Measurements from ENCODE around the gene FXR1.
A peak's percentile ranks its signal among the peaks of the same experiment; 100 is the strongest.
"Not testable (repeated sequence)": the region's sequence is repeated elsewhere in the genome, so short reads cannot be mapped to it uniquely, and the experiment has no call there.

The FXR1 gene

DNA sequence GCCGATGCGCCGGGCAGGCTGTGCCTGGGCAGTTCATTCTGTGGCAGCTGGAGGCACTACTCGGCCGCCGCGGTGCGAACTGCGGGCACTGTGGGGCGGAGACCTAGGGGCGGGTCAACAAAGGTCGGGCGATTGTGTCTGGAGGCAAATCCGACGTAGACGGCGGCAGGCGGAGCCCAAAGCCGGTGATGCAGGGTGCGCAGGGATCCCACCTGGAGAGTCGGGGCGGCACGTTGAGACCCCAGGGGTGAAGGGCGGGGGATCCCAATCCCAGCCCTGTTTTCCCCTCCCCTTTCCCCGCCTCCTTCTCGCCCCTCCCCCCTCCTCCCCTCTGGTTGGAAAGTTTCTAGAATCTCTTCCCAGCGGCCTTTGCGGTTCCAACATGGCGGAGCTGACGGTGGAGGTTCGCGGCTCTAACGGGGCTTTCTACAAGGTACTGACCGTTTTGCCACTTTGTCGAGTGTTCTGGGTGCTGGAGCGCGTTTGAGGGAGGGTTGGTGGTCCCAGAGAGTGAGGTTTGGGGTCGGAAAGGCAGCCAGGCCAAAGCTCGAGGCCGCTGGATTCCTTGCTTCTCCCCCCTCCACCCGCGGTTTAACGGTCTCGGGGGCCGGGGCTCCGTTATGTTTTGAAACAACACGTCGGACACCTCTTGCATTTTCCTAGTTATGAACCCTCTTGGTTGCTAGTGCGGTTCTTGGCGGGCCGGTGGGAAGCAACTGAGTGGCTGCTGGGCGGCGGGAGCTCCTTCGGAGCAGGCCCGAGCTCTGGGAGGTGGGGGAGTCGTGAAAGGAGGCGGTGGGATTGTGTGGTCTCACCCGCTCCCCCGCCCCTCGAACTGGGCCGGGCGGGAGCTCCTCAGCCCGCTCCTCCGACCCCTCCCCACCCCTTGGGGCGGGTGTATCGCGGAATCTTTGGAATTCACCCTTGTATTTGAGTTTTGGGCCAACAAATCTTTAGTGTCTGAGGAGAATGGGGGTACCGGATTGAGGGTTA lies at the start of gene FXR1:
Gene FXR1, plus strand, starts transcription at position 367 of the 993 bp plus-strand sequence. Its CDS starts 16 bp downstream, at position 383.
- DNase-seq = peak; percentile 86 to 92 (median 88)

DNA sequence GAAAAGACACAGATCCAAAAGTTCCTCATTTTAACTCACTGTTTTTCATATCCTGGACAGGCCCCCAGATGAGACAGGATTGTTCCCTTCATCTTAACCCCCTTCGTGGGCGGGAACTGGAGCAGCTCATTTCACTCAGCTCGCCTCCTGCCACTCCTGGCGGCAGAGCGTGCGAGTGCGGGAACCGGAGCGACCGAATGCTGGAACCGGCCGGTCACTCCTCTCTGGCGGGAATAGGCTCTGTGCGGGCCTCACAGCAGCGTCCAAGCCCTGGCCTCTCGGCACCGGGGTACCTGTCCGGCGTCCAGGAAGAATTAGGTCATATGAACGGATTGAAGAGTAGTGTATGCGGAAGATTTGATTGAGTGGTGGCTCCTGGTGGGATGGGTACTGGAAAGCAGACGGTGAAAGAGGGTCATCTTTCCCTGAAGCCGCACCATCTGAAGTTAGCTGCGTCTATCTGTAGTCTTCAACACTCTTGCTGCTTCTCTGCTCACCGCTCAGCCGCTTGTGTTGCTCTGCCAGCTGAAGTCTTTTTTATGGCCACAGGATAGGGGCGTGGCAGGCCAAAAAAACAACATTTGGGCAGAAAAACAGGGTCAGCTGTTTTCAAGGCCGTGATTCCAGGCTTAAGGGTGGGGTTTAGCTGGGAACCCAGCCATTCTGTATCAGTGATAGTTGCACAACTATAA lies 42.3 kb upstream of the FXR1 start:
- DNase-seq = no peak

DNA sequence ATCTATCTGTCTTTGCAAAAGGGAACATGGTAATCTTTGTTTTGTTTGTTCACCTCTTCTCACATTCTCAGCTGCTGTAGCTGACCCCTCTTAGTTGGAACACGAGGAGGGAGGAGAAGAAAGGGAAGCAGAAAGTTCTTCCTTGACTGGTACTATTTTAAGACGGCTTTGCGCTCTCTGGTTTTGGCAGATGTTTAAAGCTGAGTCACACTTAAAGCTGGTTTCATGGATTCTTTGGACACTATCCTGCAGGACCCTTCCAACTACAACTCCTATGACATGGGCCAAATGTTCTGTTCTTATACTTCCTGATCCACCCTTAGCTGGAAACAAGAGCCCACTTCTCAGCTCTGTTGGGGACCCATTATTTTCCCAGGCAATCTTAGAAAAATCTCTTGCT lies 40.6 kb upstream of the FXR1 start:
- no peak for DNase-seq

DNA sequence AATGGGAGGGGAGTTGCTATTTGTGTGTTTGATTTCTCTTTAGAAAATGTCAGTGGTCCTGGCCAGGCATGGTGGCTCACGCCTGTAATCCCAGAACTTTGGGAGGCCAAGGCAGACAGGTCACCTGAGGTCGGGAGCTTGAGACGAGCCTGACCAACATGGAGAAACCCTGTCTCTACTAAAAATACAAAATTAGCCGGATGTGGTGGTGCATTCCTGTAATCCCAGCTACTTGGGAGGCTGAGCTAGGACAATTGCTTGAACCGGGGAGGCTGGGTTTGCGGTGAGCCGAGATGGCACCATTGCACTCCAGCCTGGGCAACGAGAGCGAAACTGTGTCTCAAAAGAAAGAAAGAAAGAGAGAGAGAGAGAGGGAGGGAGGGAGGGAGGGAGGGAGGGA lies 40.0 kb upstream of the FXR1 start:
- not testable (repeated sequence) for DNase-seq

DNA sequence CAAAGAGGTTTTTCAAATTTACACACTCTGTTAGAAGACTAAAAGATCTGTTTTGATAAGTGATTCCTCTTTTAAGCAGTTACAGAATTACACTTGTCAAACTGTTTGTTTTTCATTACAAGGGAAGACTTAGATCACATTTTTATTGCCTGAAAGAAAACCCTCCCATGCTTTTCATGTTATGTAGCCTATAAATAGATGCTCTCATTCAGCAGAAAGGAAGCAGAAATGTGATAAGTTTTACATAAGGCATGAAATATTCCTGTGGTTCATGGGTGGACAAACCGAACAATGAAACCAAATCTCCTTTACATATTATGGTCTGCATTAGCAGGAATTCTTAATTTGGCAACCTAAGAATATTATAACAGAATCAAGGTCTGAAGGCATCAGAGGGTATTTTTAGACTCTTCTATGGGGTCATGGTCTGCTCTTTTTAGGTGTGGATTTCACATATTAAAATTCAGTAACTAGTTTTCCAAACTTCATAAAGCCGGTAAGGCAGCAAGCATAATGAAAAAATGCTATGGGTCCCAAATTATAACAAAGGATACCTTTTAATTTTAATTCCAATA lies 37.3 kb upstream of the FXR1 start:
- no peak for DNase-seq

DNA sequence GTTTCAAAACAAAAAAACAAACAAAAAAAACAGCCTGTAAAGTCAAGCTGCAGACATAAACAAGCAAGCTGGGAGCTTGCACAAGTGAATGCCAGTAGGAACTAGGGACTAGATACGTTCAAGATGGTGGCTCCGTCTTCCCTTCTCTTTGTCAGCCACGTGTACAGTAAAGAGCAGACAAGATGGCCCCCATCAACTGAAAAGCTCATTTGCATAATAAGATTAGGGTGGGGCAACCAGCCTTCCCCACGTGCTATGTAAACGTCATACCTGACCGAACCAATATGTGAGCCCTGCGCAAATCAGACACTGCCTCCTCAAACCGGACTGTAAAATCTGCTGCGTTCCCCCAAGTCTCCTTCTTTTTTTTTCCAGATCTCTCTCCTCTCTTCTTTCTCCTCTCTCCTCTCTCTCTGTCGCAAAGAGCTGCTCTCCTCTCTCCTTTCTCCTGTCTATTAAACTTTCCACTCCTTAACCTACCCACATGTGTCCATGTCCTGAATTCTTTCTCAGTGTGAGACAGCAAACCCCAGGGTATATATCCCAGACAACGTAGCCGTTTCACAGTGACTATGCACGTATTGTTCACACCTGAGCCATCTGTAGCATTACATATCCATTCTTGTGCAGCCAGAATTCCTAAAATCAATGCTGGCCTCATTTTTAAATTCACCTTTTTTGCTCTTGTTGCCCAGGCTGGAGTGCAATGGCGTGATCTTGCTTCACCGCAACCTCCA lies 31.2 kb upstream of the FXR1 start:
- no peak for DNase-seq

DNA sequence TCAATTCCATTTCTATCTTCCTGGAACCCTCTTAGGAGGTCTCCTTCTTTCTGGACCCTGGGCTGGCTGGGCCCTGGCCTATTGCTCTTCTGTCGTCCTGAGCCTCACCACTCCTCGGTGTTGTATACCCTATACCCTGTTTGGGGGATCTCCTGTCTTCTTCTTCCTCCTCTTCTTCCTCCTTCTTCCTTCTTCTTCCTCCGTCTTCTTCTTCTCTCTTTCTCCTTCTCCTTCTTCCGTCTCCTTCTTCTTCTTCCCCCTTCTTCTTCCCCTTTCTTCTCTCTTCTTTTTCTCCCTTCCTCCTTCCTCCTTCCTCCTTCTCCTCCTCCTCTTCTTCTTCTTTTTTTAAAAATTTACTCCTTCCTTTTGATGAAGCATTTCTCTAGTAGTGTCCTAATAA lies 30.4 kb upstream of the FXR1 start:
- DNase-seq = no peak

DNA sequence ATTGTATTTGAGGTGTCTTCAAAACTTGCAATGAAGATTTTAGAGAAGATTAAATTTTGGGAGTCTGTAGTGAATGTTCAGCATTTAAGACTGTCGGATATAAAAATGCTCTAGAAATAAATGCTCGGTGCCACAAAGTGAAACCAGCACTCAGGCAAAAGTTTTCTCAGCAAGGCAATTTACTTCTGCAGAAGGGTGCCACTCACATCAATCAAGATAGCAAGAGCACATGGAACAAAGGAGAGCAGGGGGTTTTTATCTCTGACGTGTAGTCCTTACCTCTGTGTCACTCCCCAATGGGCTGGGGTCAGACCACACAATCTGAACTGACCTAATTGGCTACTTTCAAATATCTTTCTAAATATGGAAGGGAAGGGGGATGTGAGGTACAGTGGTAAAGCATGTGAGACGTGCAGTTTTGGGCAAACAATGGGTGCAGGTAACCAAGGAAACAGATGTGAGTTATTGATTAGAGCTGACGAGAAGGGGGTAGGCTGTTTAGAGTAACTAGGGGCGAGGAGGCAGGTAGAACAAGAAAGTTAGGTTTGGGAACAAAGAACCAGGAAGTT lies 23.4 kb upstream of the FXR1 start:
- DNase-seq = no peak

DNA sequence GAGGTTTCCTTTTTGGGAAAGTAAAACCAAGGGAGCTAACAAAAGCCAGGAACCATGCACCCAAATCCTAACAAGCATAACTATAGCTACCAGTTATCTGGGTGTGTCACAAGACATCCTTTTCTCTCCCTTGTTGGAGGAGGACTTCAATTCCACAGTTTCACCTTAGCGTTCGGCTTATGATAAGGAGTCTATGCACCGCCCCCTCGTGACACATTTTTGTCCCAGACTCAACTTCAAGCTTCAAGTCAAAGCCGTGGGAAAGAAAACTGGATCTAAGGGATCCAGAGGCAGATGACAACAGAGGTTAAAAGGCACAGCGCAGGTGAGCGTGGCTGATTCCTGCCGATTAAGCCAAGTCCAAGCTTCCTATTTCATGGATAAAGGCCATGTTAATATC lies 13.9 kb upstream of the FXR1 start:
- DNase-seq = no peak

DNA sequence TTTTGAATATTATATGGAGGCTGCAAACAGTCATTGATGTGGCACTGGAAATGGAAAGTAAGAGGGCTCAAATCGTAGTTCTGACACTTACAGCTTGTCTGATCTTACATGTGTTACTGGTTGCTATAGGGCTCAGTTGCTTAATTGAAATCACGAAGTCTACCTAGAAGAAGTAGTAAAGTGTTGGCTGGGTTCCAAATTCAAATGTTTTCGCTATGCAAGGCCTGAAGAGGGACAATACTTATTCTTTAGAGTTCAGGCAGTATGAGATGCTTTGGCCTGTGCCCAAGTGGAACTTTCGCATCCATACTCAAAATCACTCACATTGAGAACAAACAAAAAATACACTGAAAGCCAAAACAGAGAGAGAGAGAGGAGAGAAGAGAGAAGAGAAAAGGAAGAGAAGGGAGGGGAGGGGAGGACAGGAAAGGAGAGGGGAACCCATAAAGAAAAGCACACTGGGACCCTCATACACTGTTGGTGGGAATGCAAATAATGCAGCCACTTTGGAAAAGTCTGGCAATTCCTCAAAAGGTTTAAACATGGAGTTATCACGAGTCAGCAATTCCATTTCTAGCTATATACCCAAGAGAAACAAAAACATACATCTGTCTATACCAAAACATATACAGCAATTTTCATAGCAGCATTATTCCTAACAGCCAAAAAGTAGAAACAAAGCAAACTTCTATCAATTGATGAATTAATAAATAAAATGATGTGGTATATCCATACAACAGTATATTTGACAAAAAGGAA lies 2.9 kb upstream of the FXR1 start:
- DNase-seq = no peak

DNA sequence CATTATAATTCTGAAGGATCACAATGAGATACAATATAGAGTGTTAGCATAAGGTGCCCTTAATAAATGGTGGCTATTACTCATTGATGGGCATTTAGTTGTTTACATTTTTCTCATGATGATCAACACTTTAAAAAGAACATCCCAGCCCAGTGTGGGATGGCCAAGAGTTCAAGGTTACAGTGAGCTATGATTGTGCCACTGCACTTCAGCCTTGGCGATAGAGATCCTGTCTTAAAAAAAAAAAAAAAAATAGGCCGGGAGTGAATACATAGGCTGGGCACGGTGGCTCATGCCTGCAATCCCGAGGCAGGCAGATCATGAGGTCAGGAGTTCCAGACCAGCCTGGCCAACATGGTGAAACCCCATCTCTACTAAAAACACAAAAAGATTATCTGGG lies 1.6 kb upstream of the FXR1 start:
- DNase-seq = no peak

DNA sequence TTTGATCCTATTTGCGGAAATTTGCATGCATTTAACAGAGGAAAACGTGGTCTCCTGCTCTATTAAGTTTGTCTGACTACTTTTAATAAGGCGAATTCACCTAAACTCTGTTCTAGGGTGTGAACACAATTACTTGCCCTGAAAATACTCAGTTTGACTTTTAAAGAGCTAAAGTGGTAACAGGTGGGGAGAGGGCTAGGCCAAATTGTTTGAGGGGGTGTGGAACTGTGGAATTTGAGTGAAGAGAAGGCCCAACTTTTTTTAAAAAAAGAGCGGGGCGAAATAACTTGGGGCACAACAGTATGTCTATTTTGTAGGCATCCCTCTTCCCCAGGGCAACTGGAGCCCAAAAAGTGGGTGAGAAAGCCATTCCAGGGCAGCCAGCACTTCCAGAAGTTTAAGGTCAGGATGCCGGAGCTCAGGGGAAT lies 580 bp upstream of the FXR1 start:
- DNase-seq = no peak

DNA sequence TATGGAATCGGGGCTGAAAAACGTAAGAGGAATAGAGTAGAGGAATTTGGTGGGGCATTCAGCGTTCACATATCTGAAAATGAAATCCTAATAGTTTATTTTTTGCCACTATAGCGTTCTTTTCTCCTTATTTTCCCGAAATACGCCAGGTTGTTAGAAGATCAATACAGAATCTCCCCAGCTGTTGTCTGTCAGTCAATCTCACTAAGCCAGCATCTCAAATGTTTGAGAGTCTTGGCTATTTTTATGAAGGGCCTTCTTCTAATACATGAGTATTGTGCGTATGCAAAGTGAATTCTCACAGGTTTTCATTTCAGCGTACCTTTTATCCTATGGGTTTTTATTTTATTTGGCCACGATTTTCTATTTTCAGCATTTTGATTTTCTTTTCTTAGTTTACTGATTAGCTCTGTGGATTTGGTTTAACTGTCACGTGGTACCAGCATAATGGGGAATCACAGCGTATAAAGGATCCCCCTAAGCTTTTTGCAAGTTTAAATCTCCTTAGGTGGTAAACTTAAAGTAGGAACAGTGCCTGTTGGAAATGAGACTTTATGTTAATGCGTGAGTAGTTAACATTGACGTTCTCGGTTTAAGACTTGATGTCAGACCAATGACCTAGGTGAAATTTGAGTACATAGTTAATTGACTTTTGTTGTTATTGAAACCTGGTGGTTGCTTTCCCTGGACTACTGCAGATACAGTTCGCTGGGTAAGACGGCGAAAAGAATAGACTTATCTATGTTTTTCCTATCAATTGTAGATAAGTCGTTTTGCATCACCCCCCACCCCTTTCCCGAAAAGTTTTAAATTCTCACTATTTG lies 1.3 kb downstream of the FXR1 start:
- DNase-seq = no peak

DNA sequence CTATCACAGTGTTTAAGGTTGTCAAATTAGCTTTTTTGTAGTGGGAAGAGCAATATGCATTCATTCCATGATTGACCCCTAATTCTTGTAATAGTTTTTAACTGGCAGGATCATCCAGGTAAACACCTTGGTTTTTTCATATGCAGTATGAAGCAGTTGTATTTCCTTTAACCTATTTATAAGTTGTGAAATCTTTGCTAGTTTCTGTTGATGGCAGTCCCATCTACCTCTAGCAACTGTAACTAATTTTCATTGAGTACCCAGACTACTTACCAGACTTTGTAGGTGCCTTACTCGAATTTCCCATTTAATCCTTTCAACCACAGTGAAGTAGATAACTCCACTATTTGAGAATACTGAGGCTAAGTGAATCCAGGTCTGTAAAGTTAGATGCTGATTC lies 6.1 kb downstream of the FXR1 start:
- DNase-seq = no peak

DNA sequence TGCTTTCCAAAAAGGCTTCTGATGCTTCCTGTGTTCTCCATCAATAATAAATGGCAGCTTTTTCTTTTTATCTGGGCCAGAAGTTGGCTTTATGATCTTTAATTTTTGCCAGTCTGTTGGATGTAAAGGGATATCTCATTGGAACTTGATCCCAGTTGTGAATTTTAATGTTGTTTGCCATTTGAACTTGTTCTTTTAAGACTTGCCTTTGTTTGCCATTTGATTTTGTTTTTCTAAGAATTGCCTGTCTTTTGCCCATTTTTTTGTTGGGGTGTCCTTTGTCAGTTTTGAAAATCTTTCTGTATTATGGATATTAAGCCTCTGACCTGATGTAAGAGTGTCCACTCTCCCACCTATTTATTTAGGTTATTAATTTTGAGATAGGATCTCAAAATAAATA lies 9.8 kb downstream of the FXR1 start:
- no peak for DNase-seq

DNA sequence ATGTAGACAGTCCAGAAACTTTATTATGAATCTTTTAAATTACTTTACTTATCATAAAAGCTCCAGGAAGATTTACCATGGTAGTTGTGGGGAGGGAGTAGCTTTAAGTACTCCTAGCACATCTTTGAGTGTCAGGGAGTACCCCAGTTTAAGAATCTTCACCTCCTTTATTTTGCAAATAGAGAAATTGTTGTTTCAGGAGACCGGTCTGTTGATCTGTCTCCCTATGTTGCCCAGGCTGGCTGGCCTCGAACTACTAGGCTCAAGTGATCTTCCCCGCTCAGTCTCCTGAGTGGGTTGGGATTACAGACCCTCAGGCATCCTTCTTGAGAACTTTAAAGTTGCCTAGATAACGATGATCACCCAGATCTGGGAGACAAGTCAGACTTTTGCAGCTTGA lies 11.1 kb downstream of the FXR1 start:
- DNase-seq = no peak

DNA sequence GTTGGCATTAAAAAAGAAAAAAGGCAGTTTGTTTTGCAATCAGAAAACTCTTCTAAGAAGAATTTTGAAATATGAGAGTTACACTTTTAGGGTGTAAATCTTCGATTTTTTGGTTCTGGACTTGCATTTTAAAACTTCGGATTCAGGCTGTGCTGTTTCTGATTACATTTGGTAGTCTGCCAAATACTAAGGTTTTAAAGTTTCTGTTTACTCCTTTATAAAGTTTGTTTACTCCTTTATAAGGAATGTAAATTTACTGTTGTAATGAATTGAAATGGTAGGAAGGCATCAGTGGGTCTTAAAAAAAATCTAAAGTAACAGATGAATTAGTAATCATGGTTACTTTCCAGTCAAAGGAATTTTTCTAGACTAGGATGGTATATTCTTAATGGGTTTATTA lies 14.1 kb downstream of the FXR1 start:
- no peak for DNase-seq

DNA sequence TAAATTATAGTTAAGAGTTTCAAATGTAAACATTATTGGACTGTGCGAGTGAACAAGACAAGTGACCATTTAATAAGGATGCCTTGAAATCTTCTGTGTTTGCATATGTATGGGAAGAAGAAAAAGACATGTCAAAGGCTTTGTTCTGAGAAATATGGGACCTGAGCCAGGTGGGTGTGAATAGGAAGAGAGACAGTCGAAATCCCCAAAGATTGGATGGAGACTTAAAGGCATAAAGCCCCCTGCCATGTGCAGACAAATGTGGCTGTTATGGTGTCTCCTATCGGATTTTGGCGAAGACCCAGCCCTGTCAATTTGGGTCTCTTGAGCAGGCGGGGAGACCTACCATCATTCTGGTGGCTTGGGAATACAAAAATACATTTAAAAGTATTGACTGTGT lies 16.9 kb downstream of the FXR1 start:
- no peak for DNase-seq

DNA sequence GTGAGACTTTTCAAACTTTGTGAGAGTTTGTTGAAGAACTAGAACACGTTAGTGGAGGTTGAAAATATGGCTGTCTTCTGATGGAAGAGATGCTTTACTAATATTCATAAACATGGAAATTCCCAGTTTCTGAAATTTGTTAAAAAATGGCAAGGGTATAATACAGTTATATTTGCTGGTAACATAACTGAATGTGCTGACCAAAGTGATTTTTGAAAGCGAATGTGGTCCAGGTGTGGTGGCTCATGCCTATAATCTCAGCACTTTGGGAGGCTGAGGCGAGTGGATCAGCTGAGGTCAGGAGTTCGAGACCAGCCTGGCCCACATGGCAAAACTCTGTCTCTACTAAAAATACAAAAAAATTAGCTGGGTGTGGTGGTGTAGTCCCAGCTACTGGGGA lies 18.1 kb downstream of the FXR1 start:
- DNase-seq = no peak

DNA sequence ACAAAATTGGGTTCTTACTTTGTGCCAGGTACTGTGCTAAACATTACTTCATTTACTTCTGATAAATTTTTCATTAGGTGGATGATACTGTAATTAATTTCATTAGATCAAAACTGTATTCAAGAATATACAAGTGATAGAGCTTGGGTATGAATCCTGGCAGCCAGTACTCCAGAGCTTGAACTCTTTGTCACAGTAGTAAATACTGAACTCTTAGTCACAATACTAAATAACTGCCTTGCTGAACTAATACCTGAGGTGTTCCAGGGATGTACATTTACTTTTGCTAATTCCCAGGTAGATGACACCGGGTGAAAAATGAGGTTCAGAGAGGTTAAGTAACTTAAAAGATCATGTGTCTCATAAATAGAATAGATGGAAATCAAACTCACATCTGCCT lies 20.3 kb downstream of the FXR1 start:
- no peak for DNase-seq

DNA sequence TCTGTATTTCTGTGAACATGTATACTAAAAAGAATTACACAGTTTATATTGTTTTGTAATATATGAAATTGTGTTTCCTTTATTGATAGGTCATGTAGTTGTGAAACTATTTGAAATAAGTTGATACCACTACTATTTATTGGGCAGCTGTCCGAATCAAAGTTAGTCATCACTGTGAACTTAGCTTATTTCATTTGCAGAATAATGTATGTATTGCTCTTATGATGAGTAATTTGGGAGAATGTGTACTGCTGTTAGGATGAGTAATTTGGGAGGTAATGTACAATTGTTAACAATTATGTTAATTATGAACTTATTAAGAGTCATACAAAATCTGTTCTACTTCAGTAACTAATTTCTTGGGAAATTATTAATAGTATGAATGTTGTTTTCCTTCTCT lies 22.2 kb downstream of the FXR1 start:
- no peak for DNase-seq

Measured in stimulated activated naive CD4-positive, alpha-beta T cell (primary cell).